ENCODE data around the gene PGGT1B. TPM values are rescaled to one million over a fixed set of nuclear protein-coding genes. Genes with fewer than 3 reads are reported as not detected.
"Not testable (repeated sequence)": the region's sequence is repeated elsewhere in the genome, so short reads cannot be mapped to it uniquely, and the experiment has no call there.

Gene PGGT1B
- polyA plus RNA-seq, 6 donors from 2014 or later = 23.2 to 56.5 (median 34.4) TPM

- H3K36me3 Mint-ChIP-seq = peaks cover 0 to 4% of the 10 kb centered on the region in 2 donors
- no peak for ATAC-seq (ENCODE audit: low read depth in 2 of 2)
- peaks cover 10 to 16% (median 14%) of the 10 kb centered on the region in 3 donors for H3K4me1 Mint-ChIP-seq
These were observed 19.5 kb upstream of the PGGT1B start for GRCh38 chr5:115282131-115282530.

GRCh38 chr5:115274584-115274983, 11.9 kb upstream of the PGGT1B start:
- peaks cover 0 to 7% of the 10 kb centered on the region in 2 donors for H3K36me3 Mint-ChIP-seq
- H3K4me3 Mint-ChIP-seq = peak overlapping the region in 7 of 8 donors; percentile 15 to 81 (median 60)
- peaks cover 22 to 48% (median 25%) of the 10 kb centered on the region in 3 donors for H3K4me1 Mint-ChIP-seq
- H3K9me3 Mint-ChIP-seq = no peaks in the 10 kb centered on the region
- DNase-seq (peak; percentile 18), ATAC-seq (ENCODE audit: low read depth in 2 of 2) (peak; percentile 75 to 85)
- H3K27ac Mint-ChIP-seq = peak overlapping the region; percentile 12 to 89 (median 70)
- H3K27me3 Mint-ChIP-seq = no peaks in the 10 kb centered on the region

More at GRCh38 chr5:115282131-115282530, 19.5 kb upstream of the PGGT1B start:
- Mint-ChIP-seq H3K9me3 (no peaks in the 10 kb centered on the region), H3K27ac (no peak overlapping the region), H3K4me3 (no peak overlapping the region), H3K27me3 (no peaks in the 10 kb centered on the region)
- DNase-seq = no peak

GRCh38 chr5:115272297-115272958, 9.8 kb upstream of the PGGT1B start:
- peak overlapping the region in 2 of 8 donors; percentile 52 to 79 for H3K4me3 Mint-ChIP-seq
- peak overlapping the region in 5 of 6 donors; percentile 26 to 87 (median 59) for H3K27ac Mint-ChIP-seq
- H3K9me3 Mint-ChIP-seq = no peaks in the 10 kb centered on the region

GRCh38 chr5:115271295-115272050, 8.8 kb upstream of the PGGT1B start:
- H3K27ac Mint-ChIP-seq = peak overlapping the region; percentile 59 to 92 (median 82)
- H3K36me3 Mint-ChIP-seq = peaks cover 0 to 7% of the 10 kb centered on the region in 2 donors
- H3K4me3 Mint-ChIP-seq = peak overlapping the region; percentile 10 to 85 (median 73)
- no peaks in the 10 kb centered on the region for H3K9me3 Mint-ChIP-seq
- no peaks in the 10 kb centered on the region for H3K27me3 Mint-ChIP-seq
- DNase-seq = peak; percentile 27
- H3K4me1 Mint-ChIP-seq = peaks cover 22 to 48% (median 25%) of the 10 kb centered on the region in 3 donors
- ATAC-seq (ENCODE audit: low read depth in 2 of 2) = peak; percentile 49 to 57

More at GRCh38 chr5:115272297-115272958, 9.8 kb upstream of the PGGT1B start:
- ATAC-seq (ENCODE audit: low read depth in 2 of 2) (no peak), DNase-seq (no peak)
- H3K36me3 Mint-ChIP-seq = peaks cover 0 to 7% of the 10 kb centered on the region in 2 donors
- H3K4me1 Mint-ChIP-seq = peaks cover 22 to 48% (median 25%) of the 10 kb centered on the region in 3 donors
- H3K27me3 Mint-ChIP-seq = no peaks in the 10 kb centered on the region

GRCh38 chr5:115267617-115268016, 4.9 kb upstream of the PGGT1B start:
- H3K27ac Mint-ChIP-seq = no peak overlapping the region
- no peak for DNase-seq
- H3K4me3 Mint-ChIP-seq = no peak overlapping the region
- no peaks in the 10 kb centered on the region for H3K9me3 Mint-ChIP-seq
- peaks cover 19 to 45% (median 25%) of the 10 kb centered on the region in 3 donors for H3K4me1 Mint-ChIP-seq
- ATAC-seq (ENCODE audit: low read depth in 2 of 2) = no peak
- no peaks in the 10 kb centered on the region for H3K27me3 Mint-ChIP-seq
- no peaks in the 10 kb centered on the region for H3K36me3 Mint-ChIP-seq

- ATAC-seq (ENCODE audit: low read depth in 2 of 2) = no peak
- peak overlapping the region in 1 of 6 donors; percentile 28 for H3K27ac Mint-ChIP-seq
- no peaks in the 10 kb centered on the region for H3K36me3 Mint-ChIP-seq
- H3K4me1 Mint-ChIP-seq = peaks cover 16 to 43% (median 21%) of the 10 kb centered on the region in 3 donors
- no peaks in the 10 kb centered on the region for H3K9me3 Mint-ChIP-seq
- peak overlapping the region in 3 of 8 donors; percentile 40 to 93 (median 53) for H3K4me3 Mint-ChIP-seq
- DNase-seq = no peak
- no peaks in the 10 kb centered on the region for H3K27me3 Mint-ChIP-seq
These were observed 2.5 kb upstream of the PGGT1B start for GRCh38 chr5:115265220-115265619.

GRCh38 chr5:115264786-115265185, 2.1 kb upstream of the PGGT1B start:
- Mint-ChIP-seq H3K36me3 (no peaks in the 10 kb centered on the region), H3K27me3 (no peaks in the 10 kb centered on the region), H3K4me1 (peaks cover 17 to 44% (median 24%) of the 10 kb centered on the region in 3 donors), H3K4me3 (peak overlapping the region in 2 of 8 donors; percentile 53 to 93), H3K27ac (no peak overlapping the region), H3K9me3 (no peaks in the 10 kb centered on the region)
- no peak for ATAC-seq (ENCODE audit: low read depth in 2 of 2)
- DNase-seq = no peak

- H3K4me3 Mint-ChIP-seq = peak overlapping the region; percentile 90 to 98 (median 94)
- DNase-seq (no peak), ATAC-seq (ENCODE audit: low read depth in 2 of 2) (no peak)
- H3K4me1 Mint-ChIP-seq = peaks cover 29 to 61% (median 42%) of the 10 kb centered on the region in 3 donors
- no peaks in the 10 kb centered on the region for H3K9me3 Mint-ChIP-seq
- no peaks in the 10 kb centered on the region for H3K36me3 Mint-ChIP-seq
- H3K27me3 Mint-ChIP-seq = no peaks in the 10 kb centered on the region
- peak overlapping the region; percentile 58 to 98 (median 97) for H3K27ac Mint-ChIP-seq
These were observed 352 bp upstream of the PGGT1B start for GRCh38 chr5:115263078-115263380.

- Mint-ChIP-seq H3K36me3 (no peaks in the 10 kb centered on the region), H3K4me3 (peak overlapping the region; percentile 90 to 98 (median 94))
These were observed 711 bp downstream of the PGGT1B start for GRCh38 chr5:115262011-115262320.

GRCh38 chr5:115260248-115260647, 2.4 kb downstream of the PGGT1B start:
- H3K36me3 Mint-ChIP-seq = no peaks in the 10 kb centered on the region
- H3K9me3 Mint-ChIP-seq = no peaks in the 10 kb centered on the region
- H3K4me3 Mint-ChIP-seq = peak overlapping the region in 2 of 8 donors; percentile 54 to 93
- H3K27me3 Mint-ChIP-seq = no peaks in the 10 kb centered on the region
- H3K4me1 Mint-ChIP-seq = peaks cover 47 to 72% (median 61%) of the 10 kb centered on the region in 3 donors
- no peak for DNase-seq
- no peak overlapping the region for H3K27ac Mint-ChIP-seq
- no peak for ATAC-seq (ENCODE audit: low read depth in 2 of 2)

More at GRCh38 chr5:115262011-115262320, 711 bp downstream of the PGGT1B start:
- no peak for DNase-seq
- ATAC-seq (ENCODE audit: low read depth in 2 of 2) = peak; percentile 23 to 27
- Mint-ChIP-seq H3K27ac (peak overlapping the region; percentile 58 to 98 (median 97)), H3K9me3 (no peaks in the 10 kb centered on the region), H3K27me3 (no peaks in the 10 kb centered on the region), H3K4me1 (peaks cover 31 to 67% (median 48%) of the 10 kb centered on the region in 3 donors)

GRCh38 chr5:115257981-115258380, 4.7 kb downstream of the PGGT1B start:
- H3K36me3 Mint-ChIP-seq = no peaks in the 10 kb centered on the region

GRCh38 chr5:115249379-115249778, 13.3 kb downstream of the PGGT1B start:
- not testable (repeated sequence) for H3K9me3 Mint-ChIP-seq; H3K36me3 Mint-ChIP-seq; ATAC-seq (ENCODE audit: low read depth in 2 of 2); H3K27me3 Mint-ChIP-seq; H3K4me3 Mint-ChIP-seq; DNase-seq
- H3K4me1 Mint-ChIP-seq = peaks cover 23 to 36% (median 28%) of the 10 kb centered on the region in 3 donors
- peak overlapping the region in 4 of 6 donors; percentile 25 to 87 (median 60) for H3K27ac Mint-ChIP-seq

More at GRCh38 chr5:115257981-115258380, 4.7 kb downstream of the PGGT1B start:
- H3K27me3 Mint-ChIP-seq = no peaks in the 10 kb centered on the region
- no peak overlapping the region for H3K4me3 Mint-ChIP-seq
- ATAC-seq (ENCODE audit: low read depth in 2 of 2) = no peak
- H3K27ac Mint-ChIP-seq = peak overlapping the region in 1 of 6 donors; percentile 91
- DNase-seq = no peak
- H3K4me1 Mint-ChIP-seq = peaks cover 46 to 76% (median 68%) of the 10 kb centered on the region in 3 donors
- no peaks in the 10 kb centered on the region for H3K9me3 Mint-ChIP-seq

GRCh38 chr5:115246361-115246991, 16.2 kb downstream of the PGGT1B start:
- DNase-seq (peak; percentile 37), ATAC-seq (ENCODE audit: low read depth in 2 of 2) (peak in 1 of 2 donors; percentile 45)
- H3K27me3 Mint-ChIP-seq = no peaks in the 10 kb centered on the region
- peaks cover 27 to 40% (median 31%) of the 10 kb centered on the region in 3 donors for H3K4me1 Mint-ChIP-seq
- no peak overlapping the region for H3K4me3 Mint-ChIP-seq
- peak overlapping the region in 1 of 6 donors; percentile 38 for H3K27ac Mint-ChIP-seq
- H3K36me3 Mint-ChIP-seq = peaks cover 5 to 7% of the 10 kb centered on the region in 2 donors
- peaks cover 0 to 4% (median 0%) of the 10 kb centered on the region in 7 donors for H3K9me3 Mint-ChIP-seq
